Liver (tissue), 9 donors: ENCODE data around the gene ITGB7. TPM values are rescaled to one million over a fixed set of nuclear protein-coding genes. Genes with fewer than 3 reads are reported as not detected.

Experiments used
- DNase-seq: peaks from one replicate; pipeline ENCODE4 v3.0.0-alpha.2; 2017; ENCODE audit warnings: low spot score
- H3K27ac ChIP-seq, 2 donors: one replicate each; pipeline ENCODE4 v1.7.0; 2013; ENCODE audit warnings: inconsistent platforms in 2 of 2, low read length in 2 of 2, control low read depth in 1 of 2, low read depth in 1 of 2, mild to moderate bottlenecking in 1 of 2
- H3K27me3 ChIP-seq, 4 donors: one replicate each; pipeline versions ENCODE4 v1.6.1 to v1.7.0; 2013; ENCODE audit warnings: low read length in 3 of 4, inconsistent platforms in 1 of 4, mild to moderate bottlenecking in 1 of 4, moderate library complexity in 1 of 4; ENCODE audit not compliant: control insufficient read depth in 4 of 4, insufficient read depth in 4 of 4
- H3K36me3 ChIP-seq, 4 donors: one replicate each; pipeline versions ENCODE4 v1.6.1 to v1.7.0; 2013; ENCODE audit warnings: low read length in 3 of 4, mild to moderate bottlenecking in 3 of 4, low read depth in 1 of 4, moderate library complexity in 1 of 4; ENCODE audit not compliant: control insufficient read depth in 4 of 4, insufficient read depth in 3 of 4
- H3K4me1 ChIP-seq, 4 donors: one replicate each; pipeline versions ENCODE4 v1.6.1 to v1.7.0; 2013; ENCODE audit warnings: low read length in 3 of 4, mild to moderate bottlenecking in 3 of 4, moderate library complexity in 1 of 4; ENCODE audit not compliant: control insufficient read depth in 4 of 4, insufficient read depth in 4 of 4
- H3K4me3 ChIP-seq, 3 donors: one replicate each; pipeline versions ENCODE4 v1.6.1 to v1.7.0; 2013; ENCODE audit warnings: low read length in 3 of 3, control low read depth in 1 of 3, low read depth in 1 of 3, mild to moderate bottlenecking in 1 of 3
- H3K9ac ChIP-seq, 2 donors: one replicate each; pipeline ENCODE4 v1.7.0; 2013; ENCODE audit warnings: low read length in 2 of 2, mild to moderate bottlenecking in 2 of 2, moderate library complexity in 2 of 2, control low read depth in 1 of 2, low read depth in 1 of 2
- H3K9me3 ChIP-seq, 4 donors: one replicate each; pipeline versions ENCODE4 v1.6.1 to v1.7.0; 2013; ENCODE audit warnings: low read length in 3 of 4; ENCODE audit not compliant: control insufficient read depth in 4 of 4
- EGR1 ChIP-seq, 2 donors: IDR thresholded peaks; 2 replicates each; pipeline ENCODE4 v1.6.1; 2016 to 2018; ENCODE audit warnings: antibody characterized with exemption in 2 of 2, low read depth in 2 of 2
- FOXA1 ChIP-seq: IDR thresholded peaks from 2 replicates; pipeline ENCODE4 v1.6.1; 2016; ENCODE audit warnings: antibody characterized with exemption
- FOXA2 ChIP-seq: IDR thresholded peaks from 2 replicates; pipeline ENCODE4 v1.6.1; 2016; ENCODE audit warnings: antibody characterized with exemption
- GABPA ChIP-seq, 2 donors: IDR thresholded peaks in 1 of 2; conservative IDR thresholded peaks in 1 of 2; 2 replicates each; pipeline ENCODE4 v1.6.1; 2016; ENCODE audit warnings: antibody characterized with exemption in 2 of 2, mild to moderate bottlenecking in 1 of 2, moderate library complexity in 1 of 2
- HNF4A ChIP-seq, 2 donors: conservative IDR thresholded peaks; 2 replicates each; pipeline ENCODE4 v1.6.1; 2016; ENCODE audit warnings: antibody characterized with exemption in 2 of 2, mild to moderate bottlenecking in 2 of 2
- HNF4G ChIP-seq: IDR thresholded peaks from 2 replicates; pipeline ENCODE4 v1.6.1; 2016; ENCODE audit warnings: antibody characterized with exemption
- JUND ChIP-seq, 2 donors: IDR thresholded peaks; 2 replicates each; pipeline ENCODE4 v1.6.1; 2016; ENCODE audit warnings: antibody characterized with exemption in 2 of 2
- NR2F2 ChIP-seq: IDR thresholded peaks from 2 replicates; pipeline ENCODE4 v1.6.1; 2016; ENCODE audit warnings: antibody characterized with exemption
- RAD21 ChIP-seq, 2 donors: IDR thresholded peaks; 2 replicates each; pipeline ENCODE4 v1.6.1; 2016; ENCODE audit warnings: antibody characterized with exemption in 2 of 2, mild to moderate bottlenecking in 2 of 2
- RXRA ChIP-seq, 2 donors: IDR thresholded peaks; 2 replicates each; pipeline ENCODE4 v1.6.1; 2017 to 2018; ENCODE audit warnings: antibody characterized with exemption in 2 of 2, mild to moderate bottlenecking in 1 of 2
- SP1 ChIP-seq: IDR thresholded peaks from 2 replicates; pipeline ENCODE4 v1.6.1; 2018; ENCODE audit warnings: antibody characterized with exemption, mild to moderate bottlenecking
- TAF1 ChIP-seq: conservative IDR thresholded peaks from 2 replicates; pipeline ENCODE4 v1.6.1; 2016; ENCODE audit warnings: antibody characterized with exemption, mild to moderate bottlenecking
- YY1 ChIP-seq: IDR thresholded peaks from 2 replicates; pipeline ENCODE4 v1.6.1; 2016; ENCODE audit warnings: antibody characterized with exemption, mild to moderate bottlenecking
- WGBS: extraction: QIAGEN DNeasy Blood & Tissue Kit; methylation state at CpG from one replicate; pipeline ENCODE4 v1.1.7; 2013; 5-methylcytosine and 5-hydroxymethylcytosine counted together
- polyA plus RNA-seq, 2 donors: library from polyadenylated mRNA; stranded (reverse) in 1 of 2; unstranded in 1 of 2; fragments of 200-250 nt in 1 of 2; fragments of >200 nt in 1 of 2; fragmentation: Nextera tagmentation in 1 of 2; extraction: Ambion mirVana in 1 of 2; gene quantifications; one replicate each; pipeline versions ENCODE4 v1.2.1 to v1.2.3, GENCODE V29; 2013 to 2015
- total RNA-seq, 2 donors: library from RNA; depleted of rRNA; stranded (reverse); fragments of >200 nt; gene quantifications; one replicate each; pipeline ENCODE4 v1.2.3, GENCODE V29; 2014
- TF ChIP-seq, protein P1 (sequence below): fragments of 150-350 bp; IDR thresholded peaks from 2 replicates; pipeline ENCODE4 v1.5.1; 2017; ENCODE audit warnings: improper control_type of control experiment, low read depth, low read length; ENCODE audit not compliant: missing input control
- TF ChIP-seq, protein P2 (sequence below): IDR thresholded peaks from 2 replicates; pipeline ENCODE4 v1.6.1; 2016; ENCODE audit warnings: antibody characterized with exemption
- TF ChIP-seq, protein P3 (sequence below): IDR thresholded peaks from 2 replicates; pipeline ENCODE4 v1.6.1; 2016; ENCODE audit warnings: antibody characterized with exemption, mild to moderate bottlenecking
- TF ChIP-seq, protein P4 (sequence below): IDR thresholded peaks from 2 replicates; pipeline ENCODE4 v1.6.1; 2016; ENCODE audit warnings: antibody characterized with exemption
- donor health status: healthy.
- donor health status: healthy.
- donor health status: healthy.
- donor health status: healthy.
- donor health status: healthy.

The ITGB7 gene
- total and polyA plus RNA-seq, 4 donors, result 1.7 to 2.4 (median 2.1) TPM

DNA sequence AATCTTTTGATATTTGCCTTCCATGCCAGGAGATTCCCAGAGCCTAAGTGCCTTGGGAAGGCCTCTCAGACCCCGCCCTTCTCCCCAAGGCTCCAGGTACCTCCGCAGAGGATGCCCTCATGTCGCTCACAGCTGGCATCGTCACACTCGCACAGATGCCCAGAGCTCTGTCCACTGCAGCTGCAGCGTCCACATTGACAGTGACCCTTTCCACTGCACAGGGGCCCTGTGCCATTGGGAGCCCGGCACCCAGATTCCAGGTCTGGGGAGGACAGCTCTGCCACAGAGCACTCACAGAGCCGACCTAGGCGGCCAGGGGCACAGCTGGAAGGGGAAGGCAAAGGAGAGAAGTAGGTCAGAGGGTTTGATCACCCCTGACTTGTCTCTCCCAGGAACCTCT is 14.0 kb downstream of the ITGB7 start:
- Histone ChIP-seq H3K27me3 (no peaks in the 10 kb centered on the region), H3K36me3 (peaks cover 0 to 19% (median 13%) of the 10 kb centered on the region in 4 donors), H3K4me3 (no peak overlapping the region), H3K4me1 (peaks cover 0 to 41% (median 35%) of the 10 kb centered on the region in 4 donors), H3K9me3 (no peaks in the 10 kb centered on the region), H3K27ac (no peak overlapping the region), H3K9ac (no peak overlapping the region)
- DNase-seq, result no peak
- WGBS, result 96% methylated on average over 9 of the region's 9 CpGs
- TF ChIP-seq TAF1, result no peak
- TF ChIP-seq HNF4A (conservative IDR thresholded peaks at IDR 0.05), result no peak
- TF ChIP-seq YY1, result no peak
- no peak for TF ChIP-seq SP1
- no peak for TF ChIP-seq JUND (IDR thresholded peaks at IDR 0.05)
- no peak for TF ChIP-seq HNF4G
- TF ChIP-seq, protein P1, sequence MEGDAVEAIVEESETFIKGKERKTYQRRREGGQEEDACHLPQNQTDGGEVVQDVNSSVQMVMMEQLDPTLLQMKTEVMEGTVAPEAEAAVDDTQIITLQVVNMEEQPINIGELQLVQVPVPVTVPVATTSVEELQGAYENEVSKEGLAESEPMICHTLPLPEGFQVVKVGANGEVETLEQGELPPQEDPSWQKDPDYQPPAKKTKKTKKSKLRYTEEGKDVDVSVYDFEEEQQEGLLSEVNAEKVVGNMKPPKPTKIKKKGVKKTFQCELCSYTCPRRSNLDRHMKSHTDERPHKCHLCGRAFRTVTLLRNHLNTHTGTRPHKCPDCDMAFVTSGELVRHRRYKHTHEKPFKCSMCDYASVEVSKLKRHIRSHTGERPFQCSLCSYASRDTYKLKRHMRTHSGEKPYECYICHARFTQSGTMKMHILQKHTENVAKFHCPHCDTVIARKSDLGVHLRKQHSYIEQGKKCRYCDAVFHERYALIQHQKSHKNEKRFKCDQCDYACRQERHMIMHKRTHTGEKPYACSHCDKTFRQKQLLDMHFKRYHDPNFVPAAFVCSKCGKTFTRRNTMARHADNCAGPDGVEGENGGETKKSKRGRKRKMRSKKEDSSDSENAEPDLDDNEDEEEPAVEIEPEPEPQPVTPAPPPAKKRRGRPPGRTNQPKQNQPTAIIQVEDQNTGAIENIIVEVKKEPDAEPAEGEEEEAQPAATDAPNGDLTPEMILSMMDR, result no peak
- no peak for TF ChIP-seq FOXA1
- TF ChIP-seq EGR1 (IDR thresholded peaks at IDR 0.05; ENCODE audit: low read depth in 2 of 2), result no peak
- no peak for TF ChIP-seq RXRA (IDR thresholded peaks at IDR 0.05)
- TF ChIP-seq, protein P2, sequence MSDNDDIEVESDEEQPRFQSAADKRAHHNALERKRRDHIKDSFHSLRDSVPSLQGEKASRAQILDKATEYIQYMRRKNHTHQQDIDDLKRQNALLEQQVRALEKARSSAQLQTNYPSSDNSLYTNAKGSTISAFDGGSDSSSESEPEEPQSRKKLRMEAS, result no peak
- no peak for TF ChIP-seq GABPA (IDR thresholded peaks at IDR 0.05 in 1 of 2, conservative IDR thresholded peaks at IDR 0.05 in 1 of 2)
- TF ChIP-seq, protein P3, sequence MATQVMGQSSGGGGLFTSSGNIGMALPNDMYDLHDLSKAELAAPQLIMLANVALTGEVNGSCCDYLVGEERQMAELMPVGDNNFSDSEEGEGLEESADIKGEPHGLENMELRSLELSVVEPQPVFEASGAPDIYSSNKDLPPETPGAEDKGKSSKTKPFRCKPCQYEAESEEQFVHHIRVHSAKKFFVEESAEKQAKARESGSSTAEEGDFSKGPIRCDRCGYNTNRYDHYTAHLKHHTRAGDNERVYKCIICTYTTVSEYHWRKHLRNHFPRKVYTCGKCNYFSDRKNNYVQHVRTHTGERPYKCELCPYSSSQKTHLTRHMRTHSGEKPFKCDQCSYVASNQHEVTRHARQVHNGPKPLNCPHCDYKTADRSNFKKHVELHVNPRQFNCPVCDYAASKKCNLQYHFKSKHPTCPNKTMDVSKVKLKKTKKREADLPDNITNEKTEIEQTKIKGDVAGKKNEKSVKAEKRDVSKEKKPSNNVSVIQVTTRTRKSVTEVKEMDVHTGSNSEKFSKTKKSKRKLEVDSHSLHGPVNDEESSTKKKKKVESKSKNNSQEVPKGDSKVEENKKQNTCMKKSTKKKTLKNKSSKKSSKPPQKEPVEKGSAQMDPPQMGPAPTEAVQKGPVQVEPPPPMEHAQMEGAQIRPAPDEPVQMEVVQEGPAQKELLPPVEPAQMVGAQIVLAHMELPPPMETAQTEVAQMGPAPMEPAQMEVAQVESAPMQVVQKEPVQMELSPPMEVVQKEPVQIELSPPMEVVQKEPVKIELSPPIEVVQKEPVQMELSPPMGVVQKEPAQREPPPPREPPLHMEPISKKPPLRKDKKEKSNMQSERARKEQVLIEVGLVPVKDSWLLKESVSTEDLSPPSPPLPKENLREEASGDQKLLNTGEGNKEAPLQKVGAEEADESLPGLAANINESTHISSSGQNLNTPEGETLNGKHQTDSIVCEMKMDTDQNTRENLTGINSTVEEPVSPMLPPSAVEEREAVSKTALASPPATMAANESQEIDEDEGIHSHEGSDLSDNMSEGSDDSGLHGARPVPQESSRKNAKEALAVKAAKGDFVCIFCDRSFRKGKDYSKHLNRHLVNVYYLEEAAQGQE, result no peak
- TF ChIP-seq NR2F2, result no peak
- TF ChIP-seq, protein P4, sequence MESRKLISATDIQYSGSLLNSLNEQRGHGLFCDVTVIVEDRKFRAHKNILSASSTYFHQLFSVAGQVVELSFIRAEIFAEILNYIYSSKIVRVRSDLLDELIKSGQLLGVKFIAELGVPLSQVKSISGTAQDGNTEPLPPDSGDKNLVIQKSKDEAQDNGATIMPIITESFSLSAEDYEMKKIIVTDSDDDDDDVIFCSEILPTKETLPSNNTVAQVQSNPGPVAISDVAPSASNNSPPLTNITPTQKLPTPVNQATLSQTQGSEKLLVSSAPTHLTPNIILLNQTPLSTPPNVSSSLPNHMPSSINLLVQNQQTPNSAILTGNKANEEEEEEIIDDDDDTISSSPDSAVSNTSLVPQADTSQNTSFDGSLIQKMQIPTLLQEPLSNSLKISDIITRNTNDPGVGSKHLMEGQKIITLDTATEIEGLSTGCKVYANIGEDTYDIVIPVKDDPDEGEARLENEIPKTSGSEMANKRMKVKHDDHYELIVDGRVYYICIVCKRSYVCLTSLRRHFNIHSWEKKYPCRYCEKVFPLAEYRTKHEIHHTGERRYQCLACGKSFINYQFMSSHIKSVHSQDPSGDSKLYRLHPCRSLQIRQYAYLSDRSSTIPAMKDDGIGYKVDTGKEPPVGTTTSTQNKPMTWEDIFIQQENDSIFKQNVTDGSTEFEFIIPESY, result no peak
- no peak for TF ChIP-seq RAD21 (IDR thresholded peaks at IDR 0.05)
- no peak for TF ChIP-seq FOXA2

DNA sequence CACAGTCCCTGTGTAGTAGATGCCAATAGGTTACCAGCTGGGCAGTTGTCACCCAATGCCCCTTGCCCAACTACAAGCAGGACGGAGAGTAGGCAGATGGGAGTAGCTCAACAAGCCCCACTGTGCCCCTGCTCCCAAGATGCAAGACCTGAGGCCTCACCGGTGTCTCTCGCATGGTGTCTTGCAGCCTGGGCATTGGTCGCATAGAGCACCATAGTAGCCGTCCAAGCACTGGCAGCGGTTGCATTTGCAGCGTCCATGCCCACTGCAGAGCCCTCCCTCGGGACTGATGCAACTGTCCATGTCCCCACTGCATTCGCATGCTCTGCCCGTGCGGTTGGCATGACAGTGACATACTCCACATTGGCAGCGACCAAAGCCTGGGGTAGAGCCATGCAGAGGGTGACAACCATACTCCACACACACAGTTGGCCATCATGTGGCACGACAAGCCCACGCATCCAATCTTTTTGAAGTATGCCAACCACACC is 14.5 kb downstream of the ITGB7 start:
- Histone ChIP-seq H3K27ac (no peak overlapping the region), H3K4me3 (no peak overlapping the region), H3K9me3 (no peaks in the 10 kb centered on the region), H3K9ac (no peak overlapping the region), H3K4me1 (peaks cover 0 to 38% (median 32%) of the 10 kb centered on the region in 4 donors), H3K36me3 (peaks cover 2 to 24% (median 18%) of the 10 kb centered on the region in 4 donors), H3K27me3 (no peaks in the 10 kb centered on the region)
- WGBS, result 97% methylated on average over 14 of the region's 14 CpGs
- DNase-seq, result no peak
- TF ChIP-seq, protein P4, result no peak
- TF ChIP-seq FOXA2, result no peak
- TF ChIP-seq YY1, result no peak
